CD14-positive monocyte (primary cell): ENCODE measurements around the gene ACSF3. TPM values are rescaled to one million over a fixed set of nuclear protein-coding genes. Genes with fewer than 3 reads are reported as not detected.

Source experiments
- DNase-seq, 3 donors: peaks; one replicate each; pipeline ENCODE4 v3.0.0-alpha.2; 2011 to 2022
- H2AFZ ChIP-seq: 2 replicates; pipeline ENCODE4 v1.6.0; 2012; ENCODE audit warnings: mild to moderate bottlenecking, low read depth, low read length, inconsistent platforms; ENCODE audit not compliant: insufficient read depth, poor library complexity, severe bottlenecking
- H3K27ac ChIP-seq, 2 donors: 1 replicate in 1 of 2; 2 replicates in 1 of 2; pipeline ENCODE4 v1.5.1; 2012 to 2013; ENCODE audit warnings: low read length in 2 of 2, control low read depth in 1 of 2, inconsistent platforms in 1 of 2, low read depth in 1 of 2, mild to moderate bottlenecking in 1 of 2
- H3K27me3 ChIP-seq, 2 donors: one replicate each; pipeline versions ENCODE4 v1.6.0 to v1.6.1; 2011 to 2013; ENCODE audit warnings: low read length in 2 of 2; ENCODE audit not compliant: control insufficient read depth in 2 of 2, insufficient read depth in 2 of 2
- H3K36me3 ChIP-seq, 2 donors: replicated peaks in 1 of 2; 1 replicate in 1 of 2; 2 replicates in 1 of 2; pipeline versions ENCODE4 v1.5.1 to v1.6.1; 2012 to 2013; ENCODE audit warnings: low read length in 2 of 2, control low read depth in 1 of 2, inconsistent platforms in 1 of 2, mild to moderate bottlenecking in 1 of 2; ENCODE audit not compliant: insufficient read depth in 2 of 2, control insufficient read depth in 1 of 2
- H3K4me1 ChIP-seq, 2 donors: 1 replicate in 1 of 2; 2 replicates in 1 of 2; pipeline versions ENCODE4 v1.5.1 to v1.6.1; 2012 to 2013; ENCODE audit warnings: low read length in 2 of 2, control low read depth in 1 of 2, inconsistent platforms in 1 of 2, mild to moderate bottlenecking in 1 of 2, moderate library complexity in 1 of 2; ENCODE audit not compliant: insufficient read depth in 2 of 2, control insufficient read depth in 1 of 2
- H3K4me2 ChIP-seq: replicated peaks from 2 replicates; pipeline ENCODE3; 2012; ENCODE audit warnings: low read length, moderate library complexity, mild to moderate bottlenecking; ENCODE audit not compliant: poor library complexity, severe bottlenecking; ENCODE audit errors: extremely low read depth
- H3K4me3 ChIP-seq, 3 experiments: fragments of 200-600 bp in 1 of 3; sonication (generic) in 1 of 3; replicated peaks in 1 of 3; 1 replicate in 2 of 3; 2 replicates in 1 of 3; pipeline ENCODE4 v1.5.1; 2011 to 2013; ENCODE audit warnings: low read length in 3 of 3, mild to moderate bottlenecking in 3 of 3, control low read depth in 2 of 3, low read depth in 2 of 3, inconsistent platforms in 1 of 3, moderate library complexity in 1 of 3
- H3K79me2 ChIP-seq: 2 replicates; pipeline ENCODE4 v1.6.0; 2012; ENCODE audit warnings: mild to moderate bottlenecking, control low read depth, inconsistent platforms, low read length, moderate library complexity; ENCODE audit not compliant: insufficient read depth
- H3K9ac ChIP-seq: 2 replicates; pipeline ENCODE4 v1.6.0; 2017; ENCODE audit warnings: low read length, mild to moderate bottlenecking; ENCODE audit not compliant: insufficient read depth, poor library complexity, severe bottlenecking
- H3K9me3 ChIP-seq, 2 donors: replicated peaks in 1 of 2; 1 replicate in 1 of 2; 2 replicates in 1 of 2; pipeline versions ENCODE4 v1.5.1 to v1.6.1; 2012 to 2013; ENCODE audit warnings: low read length in 2 of 2, control low read depth in 1 of 2; ENCODE audit not compliant: control insufficient read depth in 1 of 2, insufficient read depth in 1 of 2
- H4K20me1 ChIP-seq: 2 replicates; pipeline ENCODE4 v1.6.0; 2012; ENCODE audit warnings: mild to moderate bottlenecking, low read length, control low read depth, moderate library complexity; ENCODE audit not compliant: insufficient read depth
- H3K27ac Mint-ChIP-seq, 7 donors: one replicate each; pipeline ENCODE4 v1.8.0; 2020; ENCODE audit warnings: mild to moderate bottlenecking in 7 of 7, mixed read lengths in 7 of 7, moderate library complexity in 6 of 7, inconsistent platforms in 2 of 7
- H3K27me3 Mint-ChIP-seq, 3 donors: one replicate each; pipeline ENCODE4 v1.8.0; 2021 to 2022; ENCODE audit warnings: low read depth in 3 of 3, mild to moderate bottlenecking in 3 of 3, mixed read lengths in 3 of 3, moderate library complexity in 3 of 3, inconsistent platforms in 1 of 3
- H3K36me3 Mint-ChIP-seq, 2 donors: one replicate each; pipeline ENCODE4 v1.8.0; 2020; ENCODE audit warnings: mixed read lengths in 2 of 2, inconsistent platforms in 1 of 2, mild to moderate bottlenecking in 1 of 2
- H3K4me1 Mint-ChIP-seq: one replicate; pipeline ENCODE4 v1.8.0; 2020; ENCODE audit warnings: mild to moderate bottlenecking, mixed read lengths
- H3K4me3 Mint-ChIP-seq, 2 donors: one replicate each; pipeline ENCODE4 v1.8.0; 2020; ENCODE audit warnings: mild to moderate bottlenecking in 2 of 2, mixed read lengths in 2 of 2, moderate library complexity in 1 of 2
- H3K9me3 Mint-ChIP-seq, 7 donors: one replicate each; pipeline ENCODE4 v1.8.0; 2020 to 2022; ENCODE audit warnings: mixed read lengths in 7 of 7, mild to moderate bottlenecking in 6 of 7, moderate library complexity in 6 of 7, inconsistent platforms in 2 of 7
- CTCF ChIP-seq: fragments of 200-600 bp; IDR thresholded peaks from one replicate; pipeline ENCODE4 v1.8.0; 2022; ENCODE audit warnings: antibody characterized with exemption, mild to moderate bottlenecking
- WGBS: methylation state at CpG from one replicate; pipeline ENCODE4 v1.1.5; 2013; ENCODE audit warnings: missing lambda C conversion rate; ENCODE audit not compliant: insufficient coverage; 5-methylcytosine and 5-hydroxymethylcytosine counted together
- intact Hi-C, 2 donors: fragments of 100-400 bp; cut with micrococcal nuclease; formaldehyde crosslinking; loops; one replicate each; pipeline versions ENCODE4 v1.15.0 to v1.15.1; 2023
- polyA plus RNA-seq, 3 donors: library from polyadenylated mRNA; depleted of rRNA in 1 of 3; unstranded in 2 of 3; stranded (reverse) in 1 of 3; fragments of 300-500 nt in 2 of 3; fragments of >200 nt in 1 of 3; fragmentation: Illumina TruSeq in 2 of 3; gene quantifications; 1 replicate in 2 of 3; 2 replicates in 1 of 3; pipeline ENCODE4 v1.2.3, GENCODE V29; 2012 to 2021

ACSF3 gene
- polyA plus RNA-seq, 3 donors = 23.5 to 26.7 (median 26.4) TPM

GRCh38 chr16:89179148-89179484 lies 85.5 kb downstream of the ACSF3 start:
- H3K79me2 ChIP-seq = no peaks in the 10 kb centered on the region
- no peak overlapping the region for H3K4me3 ChIP-seq
- H3K9ac ChIP-seq = no peak overlapping the region
- Mint-ChIP-seq H3K27me3 (peaks cover 2 to 14% (median 5%) of the 10 kb centered on the region in 3 donors), H3K9me3 (peaks cover 0 to 2% (median 0%) of the 10 kb centered on the region in 7 donors), H3K4me1 (no peaks in the 10 kb centered on the region), H3K4me3 (no peak overlapping the region), H3K36me3 (no peaks in the 10 kb centered on the region), H3K27ac (no peak overlapping the region)
- no peaks in the 10 kb centered on the region for H4K20me1 ChIP-seq
- 92% methylated on average over 8 of the region's 19 CpGs for WGBS
- intact Hi-C loops = no loop called here
- TF ChIP-seq CTCF = no peak
- H3K4me1 ChIP-seq = no peaks in the 10 kb centered on the region
- H3K27ac ChIP-seq = no peak overlapping the region
- H3K4me2 ChIP-seq = no peak overlapping the region
- no peaks in the 10 kb centered on the region for H3K36me3 ChIP-seq
- H3K9me3 ChIP-seq = no peaks in the 10 kb centered on the region
- H2AFZ ChIP-seq = no peak overlapping the region
- no peak for DNase-seq
- peaks cover 0 to 3% of the 10 kb centered on the region in 2 donors for H3K27me3 ChIP-seq

GRCh38 chr16:89179656-89180315 lies 86.1 kb downstream of the ACSF3 start:
- Histone ChIP-seq H3K4me3 (no peak overlapping the region), H3K36me3 (no peaks in the 10 kb centered on the region), H4K20me1 (no peaks in the 10 kb centered on the region), H3K9ac (no peak overlapping the region), H3K27me3 (no peaks in the 10 kb centered on the region), H2AFZ (no peak overlapping the region), H3K9me3 (no peaks in the 10 kb centered on the region), H3K79me2 (no peaks in the 10 kb centered on the region), H3K4me2 (no peak overlapping the region), H3K4me1 (no peaks in the 10 kb centered on the region), H3K27ac (no peak overlapping the region)
- no peak overlapping the region for H3K4me3 Mint-ChIP-seq
- intact Hi-C loops = no loop called here
- H3K27me3 Mint-ChIP-seq = peaks cover 4 to 11% (median 6%) of the 10 kb centered on the region in 3 donors
- no peaks in the 10 kb centered on the region for H3K4me1 Mint-ChIP-seq
- no peak for TF ChIP-seq CTCF
- H3K27ac Mint-ChIP-seq = no peak overlapping the region
- H3K9me3 Mint-ChIP-seq = peaks cover 0 to 2% (median 0%) of the 10 kb centered on the region in 7 donors
- 91% methylated on average over 12 of the region's 25 CpGs for WGBS
- no peaks in the 10 kb centered on the region for H3K36me3 Mint-ChIP-seq
- no peak for DNase-seq
